Suppressor macrophage treated with lipopolysaccharide for 1 hour (primary cell): Measurements from ENCODE around the gene GRIN2A.
"Not testable (repeated sequence)": the region's sequence is repeated elsewhere in the genome, so short reads cannot be mapped to it uniquely, and the experiment has no call there.

Experiments
- DNase-seq, 3 donors: peaks; one replicate each; pipeline ENCODE4 v3.0.0-alpha.2; 2020 to 2022

The GRIN2A gene

DNA sequence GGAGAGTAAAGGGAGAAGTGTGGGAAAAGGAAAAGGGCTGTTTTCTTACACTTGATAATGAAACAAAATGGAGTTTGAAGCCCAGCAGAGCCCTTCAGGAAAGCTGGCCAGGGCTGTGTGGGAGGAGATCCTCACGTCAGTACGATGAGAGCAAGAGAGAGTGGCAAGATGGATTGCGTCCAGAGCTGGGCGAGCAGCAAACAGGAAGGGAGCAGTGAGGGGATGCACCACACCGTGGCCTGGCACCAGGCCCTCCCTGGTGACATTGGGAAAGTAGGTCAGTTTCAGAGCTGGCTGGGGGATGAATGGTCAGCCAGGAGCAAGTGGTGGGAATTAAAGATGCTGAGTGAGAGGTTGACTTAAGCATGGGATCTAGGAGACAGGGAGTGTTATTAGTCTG, 273.6 kb downstream of the GRIN2A start:
- DNase-seq, result peak in 1 of 3 donors; percentile 3

DNA sequence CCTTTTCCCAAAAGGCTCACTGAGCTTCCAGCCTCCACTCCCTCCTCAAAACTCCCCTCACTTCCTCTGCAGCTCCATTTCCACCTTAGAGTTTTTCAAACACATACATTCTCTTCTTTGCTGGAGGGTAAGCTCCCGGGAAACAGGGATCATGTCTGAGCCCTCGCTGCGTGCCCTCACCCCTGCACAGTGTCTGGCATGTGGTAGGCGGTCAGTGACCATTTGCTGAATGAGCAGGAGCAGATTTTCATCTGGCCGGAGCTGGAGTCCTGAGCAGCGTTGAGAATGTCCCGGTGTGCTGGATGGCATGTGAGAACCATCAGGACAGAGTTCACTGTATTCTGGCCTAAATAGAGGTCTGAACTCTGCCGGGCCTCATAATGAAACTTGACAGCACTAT, 274.5 kb downstream of the GRIN2A start:
- no peak for DNase-seq

DNA sequence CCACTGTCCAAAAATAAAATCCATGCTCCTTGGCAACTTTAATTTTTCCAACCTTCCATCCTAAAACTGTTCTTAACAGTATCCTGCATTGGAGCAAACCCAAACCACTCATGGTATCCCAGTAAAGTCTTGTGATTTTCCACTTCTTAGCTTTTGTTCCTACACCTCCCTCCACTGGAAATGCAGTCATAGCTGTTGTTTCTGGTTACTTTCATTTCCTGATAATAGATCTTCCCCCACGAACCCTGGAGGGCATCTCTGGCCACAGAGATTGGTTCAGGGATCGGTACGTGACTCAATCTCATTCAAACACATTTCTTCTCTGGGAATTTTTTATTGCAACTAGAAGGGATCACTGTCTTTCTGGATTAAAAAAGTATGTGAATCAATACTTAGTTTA, 276.0 kb downstream of the GRIN2A start:
- no peak for DNase-seq

DNA sequence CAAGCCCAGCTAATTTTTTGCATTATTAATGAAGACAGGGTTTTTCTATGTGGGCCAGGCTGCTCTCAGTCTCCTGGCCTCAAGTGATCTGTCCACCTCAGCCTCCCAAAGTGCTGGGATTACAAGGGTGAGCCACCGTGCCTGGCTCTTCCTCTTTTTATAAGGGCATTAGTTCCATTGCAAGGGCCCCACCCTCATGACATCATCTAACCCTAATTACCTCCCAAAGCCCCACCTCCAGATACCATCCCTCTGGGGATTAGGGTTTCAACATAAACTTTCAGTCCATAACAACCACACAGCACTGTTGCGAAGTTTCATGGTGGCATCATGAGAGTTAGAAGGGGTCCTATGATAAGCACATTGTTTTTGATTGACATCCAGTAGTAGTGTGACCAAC, 277.7 kb downstream of the GRIN2A start:
- DNase-seq, result no peak

DNA sequence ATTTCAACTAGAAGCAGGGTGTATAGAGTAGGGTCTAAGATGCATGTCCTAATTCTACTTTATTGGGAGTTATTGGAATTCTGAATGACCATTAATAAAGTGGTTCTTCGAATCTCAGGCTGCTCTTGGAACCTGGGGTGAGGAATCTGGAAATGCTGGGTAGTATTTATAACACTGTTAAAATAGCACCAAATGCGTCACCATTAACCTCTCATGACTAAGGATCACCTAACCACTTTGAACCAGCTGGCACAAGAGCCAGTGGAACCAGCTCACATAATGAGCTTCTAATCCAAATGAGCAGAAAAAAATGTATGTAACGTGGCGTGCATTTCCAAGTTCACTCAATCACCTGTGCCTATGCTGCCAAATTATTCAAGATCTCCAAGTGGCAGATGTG, 281.7 kb downstream of the GRIN2A start:
- no peak for DNase-seq

DNA sequence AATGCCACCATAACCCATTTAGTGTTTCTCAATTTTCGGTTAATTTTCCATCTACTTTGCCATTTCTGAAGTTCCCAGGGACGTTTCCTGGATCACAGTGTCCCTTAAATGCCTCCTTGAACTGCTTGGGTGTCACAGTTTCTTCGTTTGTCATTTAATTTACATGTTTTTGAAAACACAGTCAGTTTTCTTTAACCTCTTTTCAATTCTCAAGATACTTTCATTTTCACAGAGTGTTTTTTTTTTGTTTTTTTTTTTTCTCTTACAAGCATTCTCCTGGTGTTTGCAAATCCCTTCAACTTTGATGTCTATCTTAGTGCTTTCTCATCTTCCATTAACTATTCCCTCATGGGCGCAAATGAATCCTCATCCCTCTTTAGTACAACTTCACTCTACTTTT, 283.7 kb downstream of the GRIN2A start:
- DNase-seq, result no peak

DNA sequence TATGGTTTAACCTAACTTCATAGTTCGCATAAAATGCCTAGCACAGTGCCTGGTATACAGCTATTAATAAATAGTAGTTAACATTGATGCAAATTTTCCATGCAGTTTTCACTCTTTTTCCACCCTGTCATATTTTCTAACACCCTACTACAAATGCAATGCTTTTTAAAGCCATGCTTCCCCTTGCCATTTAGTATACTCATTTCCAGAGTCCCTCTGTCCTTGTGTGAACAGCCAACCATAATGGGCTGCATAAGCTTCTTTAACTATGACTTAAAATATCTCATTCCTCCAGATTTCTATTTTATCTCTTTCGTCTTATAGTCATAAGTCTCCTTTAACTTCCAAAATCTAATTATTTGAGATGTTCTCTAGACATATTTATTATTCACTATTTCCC, 284.1 kb downstream of the GRIN2A start:
- DNase-seq, result no peak

DNA sequence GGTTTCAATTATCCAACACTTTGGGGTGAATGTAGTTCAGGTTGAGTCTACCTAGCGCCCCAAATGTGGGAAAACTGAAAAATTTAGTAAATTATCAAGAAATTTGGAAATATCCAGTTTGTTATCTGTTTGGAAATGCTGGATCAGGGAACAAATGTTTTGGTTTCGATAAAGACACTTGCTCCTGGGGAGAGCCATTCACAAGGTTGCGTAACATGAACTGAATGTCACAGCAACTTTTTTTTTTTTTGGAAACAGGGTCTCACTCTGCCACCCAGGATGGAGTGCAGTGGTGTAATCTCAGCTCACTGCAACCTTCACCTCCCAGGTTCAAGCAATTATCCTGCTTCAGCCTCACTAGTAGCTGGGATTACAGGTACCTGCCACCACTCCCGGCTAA, 286.4 kb downstream of the GRIN2A start:
- DNase-seq, result no peak

DNA sequence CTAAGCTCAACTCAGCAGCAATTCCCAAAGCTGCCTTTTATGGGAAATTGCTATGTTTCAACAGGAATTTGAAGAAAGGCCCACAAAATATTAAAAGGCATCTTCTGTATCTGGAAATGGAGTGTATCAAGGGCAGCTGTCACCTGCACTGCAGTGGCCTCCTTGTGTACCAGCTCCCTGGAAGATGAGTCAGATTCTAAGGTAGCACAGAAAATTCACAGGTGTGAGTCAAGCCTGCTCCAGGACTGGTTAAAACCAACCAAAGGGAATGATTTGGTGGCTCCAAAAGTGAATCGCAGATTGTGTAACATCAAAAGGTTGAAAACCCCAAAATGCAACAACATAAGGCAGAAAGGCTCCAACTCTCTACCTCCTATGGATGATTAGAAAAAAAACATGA, 296.4 kb downstream of the GRIN2A start:
- DNase-seq, result no peak

DNA sequence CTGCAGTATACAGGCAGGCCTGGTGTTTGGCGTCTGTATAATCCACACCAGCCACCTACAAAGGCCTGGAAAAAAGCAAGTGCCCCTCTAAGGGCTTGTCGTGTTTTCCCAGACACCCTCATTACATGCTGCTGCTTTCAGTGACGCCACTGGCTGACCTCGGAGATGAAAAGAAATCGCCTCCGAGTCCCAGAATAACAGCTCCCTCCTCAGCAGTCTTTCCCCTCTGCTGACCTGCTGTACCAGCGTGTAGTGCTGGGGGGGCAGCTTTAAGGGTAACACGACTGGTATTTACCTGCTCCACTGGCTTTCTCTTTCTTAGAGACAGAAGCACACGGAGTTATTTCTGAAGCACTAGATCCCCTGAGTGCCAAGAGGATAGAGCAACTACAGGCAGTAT, 296.8 kb downstream of the GRIN2A start:
- no peak for DNase-seq

DNA sequence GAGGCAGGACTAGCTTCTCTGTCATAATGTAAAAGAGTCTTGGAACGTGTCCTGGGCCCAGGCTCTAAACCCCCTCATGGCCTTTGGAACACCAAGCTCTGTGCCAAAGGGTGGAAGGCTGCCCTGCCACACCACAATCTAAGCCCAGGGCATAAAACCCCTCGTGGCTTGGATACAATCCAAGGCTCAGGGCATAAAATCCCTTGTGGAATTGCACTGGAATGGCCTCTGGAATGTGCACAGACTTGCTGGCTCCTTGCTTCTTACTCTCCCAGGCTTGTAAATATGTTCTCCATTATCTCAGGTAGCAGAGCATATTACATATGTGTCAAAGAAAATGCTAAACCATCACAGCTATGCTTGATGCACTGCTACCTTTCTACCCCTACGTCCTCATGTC, 306.2 kb downstream of the GRIN2A start:
- not testable (repeated sequence) for DNase-seq

DNA sequence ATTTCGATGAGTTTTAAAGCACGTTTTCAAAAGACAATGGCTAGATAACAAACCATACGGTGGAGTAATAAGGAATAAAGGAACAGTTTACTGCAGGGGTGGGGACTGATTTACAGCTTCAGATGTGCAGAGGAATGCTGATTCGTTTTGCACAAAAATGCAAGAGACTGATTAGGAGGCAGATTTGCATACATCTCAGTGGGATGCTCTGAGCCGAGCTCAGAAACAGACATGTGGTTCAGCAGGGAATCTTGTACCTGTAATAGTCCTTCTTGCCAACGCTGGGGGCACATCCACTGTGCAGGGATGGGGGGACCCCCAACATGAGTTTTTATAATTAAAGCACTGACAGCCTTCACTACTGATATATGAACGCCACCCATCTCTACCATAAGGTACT, 308.0 kb downstream of the GRIN2A start:
- no peak for DNase-seq

DNA sequence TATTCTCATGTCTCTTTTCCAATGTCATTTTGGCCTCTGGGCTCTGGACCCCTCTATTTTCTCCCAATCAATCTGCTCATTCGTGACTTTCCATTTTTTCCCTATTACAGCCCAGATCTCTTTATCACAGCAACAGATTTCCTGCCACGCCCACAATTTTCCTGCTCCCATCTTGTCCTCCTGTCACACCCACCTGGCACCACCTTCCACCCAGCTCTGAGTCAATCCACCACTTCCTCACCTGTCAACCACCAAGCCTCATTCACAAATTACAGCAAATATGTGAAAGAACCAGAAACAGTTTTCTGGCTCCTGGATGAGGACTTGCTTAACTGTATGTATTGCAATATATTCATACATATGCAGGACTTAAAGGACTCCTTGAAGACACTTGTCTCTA, 311.3 kb downstream of the GRIN2A start:
- DNase-seq, result no peak

DNA sequence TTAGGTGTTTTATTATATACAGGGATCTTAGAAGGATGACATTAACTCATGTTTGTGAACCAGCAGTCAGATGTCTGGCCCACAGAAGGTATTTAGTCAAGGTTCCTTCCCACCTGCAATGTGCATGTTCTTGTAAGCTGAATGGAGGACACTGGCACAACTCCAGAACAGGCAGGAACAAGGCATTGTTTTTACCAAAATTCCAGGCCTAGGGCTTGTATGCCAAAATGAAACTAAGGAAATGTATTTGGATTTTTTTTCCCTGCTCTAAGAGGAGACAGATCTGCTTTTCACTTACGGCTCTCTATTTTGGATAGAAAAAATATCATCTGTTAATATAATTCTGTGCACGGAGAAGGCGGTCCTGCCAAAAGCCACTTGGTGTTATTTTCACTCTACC, 312.5 kb downstream of the GRIN2A start:
- DNase-seq, result no peak

DNA sequence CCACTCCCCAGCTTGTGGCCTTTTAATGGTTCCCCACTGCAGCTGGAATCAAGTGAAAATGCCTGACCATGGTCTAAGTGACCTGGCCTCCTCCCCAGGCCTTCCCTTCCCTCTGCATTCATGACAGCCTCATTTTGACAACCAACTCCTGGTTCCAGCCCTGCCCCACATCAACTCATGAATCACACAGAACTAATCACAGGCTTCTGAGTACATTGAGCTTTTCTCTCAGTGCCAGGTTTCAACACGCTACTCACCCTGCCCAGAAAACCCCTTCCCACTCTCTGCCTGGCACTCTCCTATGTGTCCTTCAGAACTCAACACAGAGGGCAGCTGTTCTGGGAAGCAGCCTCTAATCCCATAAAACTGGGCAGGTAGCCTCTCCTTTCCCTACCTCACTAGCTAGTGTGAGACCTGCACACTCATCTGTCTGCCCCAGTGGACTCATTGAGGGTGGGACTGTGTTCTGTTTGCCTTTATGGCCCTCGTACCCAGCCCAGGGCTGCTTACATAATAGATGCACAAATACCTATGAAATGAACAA, 313.6 kb downstream of the GRIN2A start:
- DNase-seq, result no peak

DNA sequence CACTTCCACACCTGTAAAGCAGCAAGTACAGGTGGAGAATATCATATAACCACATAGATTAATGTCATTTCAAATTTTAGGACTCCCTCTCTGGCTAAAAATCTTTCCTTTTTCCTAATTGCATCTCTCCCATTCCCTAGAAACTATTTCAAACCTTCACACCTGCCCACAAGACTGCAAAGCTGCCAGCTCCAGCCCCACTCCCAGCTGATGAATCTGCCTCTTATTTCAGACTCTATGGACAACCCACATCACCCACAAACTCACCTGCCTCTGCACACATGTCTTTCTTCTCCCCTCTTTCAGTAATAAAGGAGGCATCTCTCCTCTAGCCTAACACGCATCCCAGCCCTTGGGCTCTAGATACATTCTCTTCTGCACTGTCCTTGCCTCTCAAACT, 315.1 kb downstream of the GRIN2A start:
- no peak for DNase-seq

DNA sequence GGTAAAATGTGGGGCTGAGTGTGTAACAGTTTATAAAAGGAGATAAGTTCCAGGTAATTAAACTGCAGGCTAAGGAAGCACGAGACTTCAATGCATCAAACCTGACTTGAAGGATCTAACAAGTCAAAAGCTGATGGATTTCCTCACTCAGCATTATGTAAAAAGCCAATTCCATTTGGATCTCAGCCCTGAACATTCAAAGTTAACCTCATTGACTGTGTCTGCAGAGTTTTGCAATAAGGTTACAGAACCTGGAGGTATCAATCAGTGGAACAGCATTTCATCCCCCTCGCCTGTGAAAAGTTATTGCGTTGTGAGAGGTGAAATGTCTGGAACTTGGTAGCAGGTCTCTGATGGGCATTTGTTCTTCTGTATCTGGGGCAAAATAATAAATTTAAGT, 317.8 kb downstream of the GRIN2A start:
- no peak for DNase-seq

DNA sequence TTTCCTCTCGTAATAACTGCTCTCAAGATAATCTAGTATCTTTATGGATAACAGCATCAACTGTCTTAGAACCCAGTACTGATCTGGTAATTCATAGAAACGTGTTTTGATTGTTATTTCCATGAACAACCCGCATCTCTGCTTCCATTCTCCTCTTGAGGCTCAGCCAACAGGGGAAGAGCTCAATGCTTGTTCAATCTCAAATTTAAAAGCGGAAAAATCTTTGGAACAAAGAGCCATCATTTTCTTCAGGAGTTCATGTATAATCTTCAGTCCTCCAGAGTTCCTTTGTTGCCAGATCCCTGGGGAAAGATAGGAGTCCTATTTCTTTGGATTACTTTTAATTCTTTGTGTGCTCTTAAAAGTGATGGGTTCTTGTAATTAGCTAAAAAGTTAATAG, 319.9 kb downstream of the GRIN2A start:
- DNase-seq, result no peak

DNA sequence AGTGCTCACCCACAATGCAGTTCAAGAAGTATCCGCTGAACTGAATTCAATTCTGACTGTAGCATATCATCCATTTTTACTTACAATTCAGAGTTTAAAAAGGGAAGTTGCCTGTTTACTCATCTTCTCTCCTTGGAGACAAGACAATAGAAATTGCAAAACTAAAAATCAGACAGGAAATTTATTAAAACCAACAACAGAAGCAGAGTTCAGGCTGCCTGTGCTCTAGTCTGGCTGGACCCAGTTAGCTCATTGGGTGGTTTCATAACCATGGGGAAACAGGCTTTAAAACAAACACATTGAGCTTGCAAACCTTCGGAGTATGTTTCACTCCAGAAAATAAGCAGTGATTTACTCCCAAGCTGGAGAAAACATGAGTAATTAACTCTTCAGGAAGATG, 321.4 kb downstream of the GRIN2A start:
- DNase-seq, result no peak

DNA sequence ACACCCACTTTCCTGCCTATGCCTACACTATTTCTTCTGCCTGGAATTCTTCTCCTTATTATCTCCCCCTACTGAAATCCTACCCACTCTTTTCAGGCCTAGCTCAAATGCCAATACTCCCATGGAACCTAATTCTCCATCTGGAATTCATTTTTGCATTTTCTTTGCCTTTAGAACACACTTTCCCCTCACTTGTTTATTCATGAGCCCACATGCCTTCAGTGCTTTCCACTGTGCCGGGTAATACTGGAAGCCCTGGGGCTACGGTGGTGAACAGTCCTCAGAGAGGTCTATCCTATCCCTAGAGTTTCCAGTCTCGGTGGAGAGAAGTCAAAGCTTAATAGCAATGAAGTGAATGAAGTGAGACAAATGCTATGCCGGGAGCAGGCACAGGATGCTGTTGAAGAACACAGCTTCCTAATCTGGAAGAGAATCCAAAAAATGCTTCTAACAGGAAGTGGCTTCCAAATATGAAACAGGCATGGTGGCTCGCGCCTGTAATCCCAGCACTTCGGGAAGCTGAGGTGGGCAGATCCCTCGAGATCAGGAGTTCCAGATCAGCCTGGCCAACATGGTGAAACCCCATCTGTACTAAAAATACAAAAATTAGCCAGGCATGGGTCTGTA, 322.4 kb downstream of the GRIN2A start:
- no peak for DNase-seq

DNA sequence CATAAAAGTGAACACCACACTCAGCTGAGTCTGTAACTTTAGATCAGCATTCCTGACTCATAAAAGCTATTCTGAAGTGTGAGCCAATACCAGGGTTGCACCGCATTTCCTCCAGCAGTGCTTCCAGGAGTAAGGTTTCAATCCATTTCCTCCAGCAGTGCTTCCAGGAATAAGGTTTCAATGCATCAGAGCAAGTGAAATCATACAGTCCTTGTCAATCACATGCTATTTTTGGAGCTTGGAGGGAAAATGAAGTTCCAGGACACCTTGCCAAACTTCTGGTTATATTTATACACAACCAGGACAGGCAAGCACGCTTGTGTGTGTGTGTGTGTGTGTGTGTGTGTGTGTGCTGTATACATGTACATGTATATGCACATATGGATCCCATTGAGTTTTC, 327.6 kb downstream of the GRIN2A start:
- DNase-seq, result no peak

DNA sequence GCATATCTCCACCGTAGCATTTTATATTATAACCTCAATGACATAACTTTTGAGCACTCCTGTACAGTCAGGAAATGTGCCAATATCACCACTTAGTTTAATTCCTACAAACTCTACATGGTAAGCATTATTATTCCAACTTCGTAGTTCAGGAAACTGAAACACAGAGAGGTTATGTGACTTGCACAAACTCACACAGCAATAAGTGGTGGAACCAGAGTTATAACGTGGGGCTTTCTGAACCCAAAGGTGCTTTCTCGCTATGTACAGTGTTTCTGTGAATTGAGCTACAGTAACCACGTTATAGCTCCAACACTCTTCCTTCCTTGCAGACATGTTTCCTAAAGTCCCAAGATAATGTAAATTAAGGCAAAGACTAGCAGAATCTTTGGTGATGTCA, 330.2 kb downstream of the GRIN2A start:
- DNase-seq, result no peak

DNA sequence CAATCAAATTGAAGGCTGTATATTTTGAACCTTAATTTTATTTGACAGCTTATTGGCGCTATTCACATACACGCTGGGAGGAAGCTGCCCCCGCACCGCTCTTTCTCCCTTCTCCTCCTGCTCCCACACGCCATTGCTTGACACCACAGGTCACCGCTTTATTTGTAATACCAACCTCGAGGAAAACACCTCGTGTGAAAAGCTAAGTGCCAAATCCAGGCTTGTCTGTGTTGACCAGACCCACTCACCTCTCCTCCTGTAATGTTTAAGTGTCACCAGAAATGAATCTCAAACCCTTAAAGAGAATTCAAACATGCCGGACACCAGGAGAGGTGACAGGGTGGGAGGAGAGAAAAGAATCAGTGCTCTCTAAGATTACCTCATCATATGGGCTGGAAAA, 331.4 kb downstream of the GRIN2A start:
- no peak for DNase-seq

DNA sequence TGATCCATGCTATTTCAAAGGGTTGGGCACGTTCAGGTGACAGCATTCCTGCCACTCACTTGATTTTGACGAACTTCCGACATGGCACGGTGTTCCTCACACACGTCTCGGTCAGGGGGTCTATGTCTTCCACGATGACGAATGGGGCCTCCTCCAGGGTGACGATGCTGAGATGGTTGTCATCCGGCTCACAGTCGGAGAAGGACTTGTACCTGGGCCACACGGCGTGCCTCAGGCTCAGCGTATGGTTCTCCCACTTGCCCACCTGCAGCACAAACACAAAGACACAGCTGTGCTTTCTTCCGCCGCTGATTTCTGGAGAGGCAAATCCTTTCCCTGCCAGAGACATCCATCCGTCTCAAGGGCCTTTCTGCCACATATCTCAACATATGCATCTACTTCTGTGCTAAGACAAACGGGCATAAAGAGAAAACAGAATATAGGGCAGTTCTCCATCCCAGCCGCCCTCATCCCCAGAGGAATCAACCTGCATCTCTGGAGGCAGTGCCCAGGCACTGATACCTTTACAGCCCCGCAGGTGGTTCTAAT, 332.5 kb downstream of the GRIN2A start:
- no peak for DNase-seq

DNA sequence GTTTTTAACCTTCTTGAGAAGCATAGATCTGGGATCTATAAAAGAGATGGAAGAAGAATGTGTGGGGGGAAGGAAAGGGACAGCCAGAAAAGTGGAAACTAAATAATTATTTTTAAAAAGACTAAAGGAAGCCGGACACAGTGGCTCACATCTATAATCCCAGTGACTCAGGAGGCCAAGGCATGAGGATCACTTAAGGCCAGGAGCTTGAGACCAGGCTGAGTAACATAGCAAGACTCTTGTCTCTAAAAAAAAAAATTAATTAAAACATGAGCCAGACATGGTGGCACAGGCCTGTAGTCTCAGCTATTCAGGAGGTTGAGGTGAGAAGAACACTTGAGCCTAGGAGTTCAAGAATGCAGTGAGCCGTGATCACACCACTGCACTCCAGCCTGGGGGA, 335.1 kb downstream of the GRIN2A start:
- no peak for DNase-seq
